IMR-90 (cell line): ENCODE measurements around the gene ZNRD2.

Source experiments
- BHLHE40 ChIP-seq: fragments of 150-350 bp; IDR thresholded peaks from 2 replicates; pipeline ENCODE4 v1.6.1; 2016; ENCODE audit warnings: mild to moderate bottlenecking, low read depth, low read length
- CEBPB ChIP-seq: IDR thresholded peaks from 2 replicates; pipeline ENCODE4 v1.6.1; 2012; ENCODE audit warnings: low read depth, low read length, improper control_type of control experiment
- CTCF ChIP-seq: conservative IDR thresholded peaks from 2 replicates; pipeline ENCODE4 v1.5.1; 2012; ENCODE audit warnings: mild to moderate bottlenecking, low read depth, low read length, improper control_type of control experiment
- FOS ChIP-seq: fragments of 150-350 bp; IDR thresholded peaks from 2 replicates; pipeline ENCODE4 v1.6.1; 2016; ENCODE audit warnings: low read depth, low read length
- MAZ ChIP-seq: IDR thresholded peaks from 2 replicates; pipeline ENCODE4 v1.6.1; 2012; ENCODE audit warnings: low read depth, mild to moderate bottlenecking, low read length, improper control_type of control experiment, moderate library complexity, borderline replicate concordance
- MXI1 ChIP-seq: IDR thresholded peaks from 2 replicates; pipeline ENCODE4 v1.6.1; 2012; ENCODE audit warnings: low read depth, mild to moderate bottlenecking, low read length, moderate library complexity, borderline replicate concordance
- NFE2L2 ChIP-seq: fragments of 150-350 bp; IDR thresholded peaks from 2 replicates; pipeline ENCODE4 v1.6.1; 2016; ENCODE audit warnings: low read depth, mild to moderate bottlenecking, low read length
- POLR2A ChIP-seq: IDR thresholded peaks from 2 replicates; pipeline ENCODE4 v1.6.1; 2012; ENCODE audit warnings: mild to moderate bottlenecking, low read depth, low read length
- RCOR1 ChIP-seq: IDR thresholded peaks from 2 replicates; pipeline ENCODE4 v1.6.1; 2012; ENCODE audit warnings: mild to moderate bottlenecking, low read length, improper control_type of control experiment; ENCODE audit not compliant: insufficient replicate concordance
- RFX5 ChIP-seq: IDR thresholded peaks from 2 replicates; pipeline ENCODE4 v1.8.0; 2012; ENCODE audit warnings: low read depth, mild to moderate bottlenecking, low read length, moderate library complexity
- SMC3 ChIP-seq: fragments of 150-350 bp; IDR thresholded peaks from 2 replicates; pipeline ENCODE4 v1.6.1; 2016; ENCODE audit warnings: low read depth, mild to moderate bottlenecking, antibody characterized with exemption, low read length, moderate library complexity
- TF ChIP-seq, protein P1 (sequence below): fragments of 150-350 bp; IDR thresholded peaks from 2 replicates; pipeline ENCODE4 v1.6.1; 2017; ENCODE audit warnings: mild to moderate bottlenecking, antibody characterized with exemption, low read length, low read depth
- TF ChIP-seq, protein P2 (sequence below): fragments of 150-350 bp; IDR thresholded peaks from 2 replicates; pipeline ENCODE4 v1.6.1; 2016; ENCODE audit warnings: low read depth, mild to moderate bottlenecking, low read length, moderate library complexity, borderline replicate concordance

DNA sequence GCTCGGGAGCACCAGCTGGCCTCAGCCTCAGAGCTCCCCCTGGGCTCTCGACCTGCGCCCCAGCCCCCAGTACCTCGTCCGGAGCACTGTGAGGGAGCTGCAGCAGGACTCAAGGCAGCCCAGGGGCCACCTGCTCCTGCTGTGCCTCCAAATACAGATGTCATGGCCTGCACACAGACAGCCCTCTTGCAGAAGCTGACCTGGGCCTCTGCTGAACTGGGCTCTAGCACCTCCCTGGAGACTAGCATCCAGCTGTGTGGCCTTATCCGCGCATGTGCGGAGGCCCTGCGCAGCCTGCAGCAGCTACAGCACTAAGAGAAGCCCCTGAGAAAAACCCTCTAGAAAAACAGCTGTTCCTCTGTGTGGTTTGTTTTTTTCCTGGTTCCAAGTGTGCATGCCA, 1.1 kb downstream of the ZNRD2 start:
- TF ChIP-seq MXI1 = no peak
- TF ChIP-seq BHLHE40 = no peak
- no peak for TF ChIP-seq CTCF
- no peak for TF ChIP-seq POLR2A
- TF ChIP-seq, protein P1, sequence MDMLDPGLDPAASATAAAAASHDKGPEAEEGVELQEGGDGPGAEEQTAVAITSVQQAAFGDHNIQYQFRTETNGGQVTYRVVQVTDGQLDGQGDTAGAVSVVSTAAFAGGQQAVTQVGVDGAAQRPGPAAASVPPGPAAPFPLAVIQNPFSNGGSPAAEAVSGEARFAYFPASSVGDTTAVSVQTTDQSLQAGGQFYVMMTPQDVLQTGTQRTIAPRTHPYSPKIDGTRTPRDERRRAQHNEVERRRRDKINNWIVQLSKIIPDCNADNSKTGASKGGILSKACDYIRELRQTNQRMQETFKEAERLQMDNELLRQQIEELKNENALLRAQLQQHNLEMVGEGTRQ = no peak
- no peak for TF ChIP-seq SMC3
- no peak for TF ChIP-seq MAZ
- no peak for TF ChIP-seq CEBPB
- TF ChIP-seq, protein P2, sequence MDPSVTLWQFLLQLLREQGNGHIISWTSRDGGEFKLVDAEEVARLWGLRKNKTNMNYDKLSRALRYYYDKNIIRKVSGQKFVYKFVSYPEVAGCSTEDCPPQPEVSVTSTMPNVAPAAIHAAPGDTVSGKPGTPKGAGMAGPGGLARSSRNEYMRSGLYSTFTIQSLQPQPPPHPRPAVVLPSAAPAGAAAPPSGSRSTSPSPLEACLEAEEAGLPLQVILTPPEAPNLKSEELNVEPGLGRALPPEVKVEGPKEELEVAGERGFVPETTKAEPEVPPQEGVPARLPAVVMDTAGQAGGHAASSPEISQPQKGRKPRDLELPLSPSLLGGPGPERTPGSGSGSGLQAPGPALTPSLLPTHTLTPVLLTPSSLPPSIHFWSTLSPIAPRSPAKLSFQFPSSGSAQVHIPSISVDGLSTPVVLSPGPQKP = no peak
- TF ChIP-seq RFX5 = no peak
- no peak for TF ChIP-seq NFE2L2
- no peak for TF ChIP-seq RCOR1
- no peak for TF ChIP-seq FOS
